SH-SY5Y (cell line): ENCODE data around the gene TYROBP.

Source experiments
- GATA2 ChIP-seq: IDR thresholded peaks from 2 replicates; pipeline ENCODE4 v1.6.1; 2011; ENCODE audit warnings: mild to moderate bottlenecking, low read depth, low read length
- GATA3 ChIP-seq: IDR thresholded peaks from 2 replicates; pipeline ENCODE4 v1.6.1; 2011; ENCODE audit warnings: low read depth, mild to moderate bottlenecking, low read length, moderate library complexity

- no peak for TF ChIP-seq GATA3
- TF ChIP-seq GATA2 = no peak
Measured at GRCh38 chr19:35932291-35932936, 24.3 kb upstream of the TYROBP start.
